Tibial nerve (tissue), 4 donors: ENCODE data around the gene RGS1.

Experiments used
- CTCF ChIP-seq, 5 experiments: fragments of 200-600 bp in 3 of 5; fragments of 450-650 bp in 2 of 5; sonication (generic) in 3 of 5; IDR thresholded peaks; one replicate each; pipeline ENCODE4 v1.5.1; 2016 to 2019; ENCODE audit warnings: antibody characterized with exemption in 5 of 5, mild to moderate bottlenecking in 3 of 5, moderate library complexity in 2 of 5
- EP300 ChIP-seq, 2 donors: sonication (generic); formaldehyde crosslinking; IDR thresholded peaks; one replicate each; pipeline ENCODE4 v1.6.1; 2017; ENCODE audit warnings: antibody characterized with exemption in 2 of 2, mild to moderate bottlenecking in 1 of 2

- TF ChIP-seq CTCF (IDR thresholded peaks at IDR 0.05) (no peak), EP300 (IDR thresholded peaks at IDR 0.05) (no peak)
These were observed 45.8 kb upstream of the RGS1 start for GRCh38 chr1:192529811-192530210.
